GM23338 (cell line): ENCODE results near the gene STX16. TPM values are rescaled to one million over a fixed set of nuclear protein-coding genes. Genes with fewer than 3 reads are reported as not detected.

Source experiments
- ATAC-seq: fragments of 200-7000 bp; cut with Tn5 transposase; 3 replicates; pipeline ENCODE4 v1.9.1; 2020
- DNase-seq: peaks from one replicate; pipeline ENCODE4 v3.0.0-alpha.2; 2015; ENCODE audit warnings: low spot score
- H2AFZ ChIP-seq: fragments of 200-600 bp; sonication (generic); 2 replicates; pipeline ENCODE4 v1.8.0; 2016; ENCODE audit warnings: antibody characterized with exemption, mild to moderate bottlenecking, moderate library complexity
- H3F3A ChIP-seq: fragments of 200-600 bp; sonication (generic); replicated peaks from 2 replicates; pipeline ENCODE4 v1.8.0; 2017; ENCODE audit warnings: antibody characterized with exemption, mixed run types, low read depth
- H3K27ac ChIP-seq: fragments of 200-600 bp; sonication (generic); 2 replicates; pipeline ENCODE4 v1.6.1; 2016; ENCODE audit warnings: low read depth
- H3K27me3 ChIP-seq: fragments of 200-600 bp; sonication (generic); 2 replicates; pipeline ENCODE4 v1.8.0; 2016; ENCODE audit warnings: mild to moderate bottlenecking, mixed run types, moderate library complexity; ENCODE audit not compliant: insufficient read depth
- H3K36me3 ChIP-seq: fragments of 200-600 bp; sonication (generic); 2 replicates; pipeline ENCODE4 v1.8.0; 2016; ENCODE audit warnings: mild to moderate bottlenecking; ENCODE audit not compliant: insufficient read depth
- H3K4me1 ChIP-seq: fragments of 200-600 bp; sonication (generic); 2 replicates; pipeline ENCODE4 v1.8.0; 2016; ENCODE audit warnings: mild to moderate bottlenecking, moderate library complexity; ENCODE audit not compliant: insufficient read depth
- H3K4me2 ChIP-seq: fragments of 200-600 bp; sonication (generic); 2 replicates; pipeline ENCODE4 v1.7.1; 2017; ENCODE audit warnings: mixed run types
- H3K4me3 ChIP-seq: fragments of 200-600 bp; sonication (generic); 2 replicates; pipeline ENCODE4 v1.6.1; 2016; ENCODE audit warnings: mixed run types
- H3K79me2 ChIP-seq: fragments of 200-600 bp; sonication (generic); replicated peaks from 2 replicates; pipeline ENCODE4 v1.8.0; 2017; ENCODE audit warnings: mild to moderate bottlenecking; ENCODE audit not compliant: insufficient read depth
- H3K9me2 ChIP-seq: fragments of 200-600 bp; sonication (generic); 2 replicates; pipeline ENCODE4 v1.8.0; 2017; ENCODE audit not compliant: insufficient read depth
- H4K20me1 ChIP-seq: fragments of 200-600 bp; sonication (generic); replicated peaks from 2 replicates; pipeline ENCODE4 v1.8.0; 2017; ENCODE audit warnings: mild to moderate bottlenecking; ENCODE audit not compliant: insufficient read depth
- H3K27ac Mint-ChIP-seq: 2 replicates; pipeline ENCODE4 v1.8.0; 2020; ENCODE audit warnings: inconsistent platforms, mild to moderate bottlenecking, moderate library complexity, mixed read lengths
- H3K27me3 Mint-ChIP-seq: 3 replicates; pipeline ENCODE4 v1.8.0; 2022; ENCODE audit warnings: low read depth, mild to moderate bottlenecking, moderate library complexity, mixed read lengths, inconsistent platforms; ENCODE audit not compliant: insufficient read depth, poor library complexity
- H3K36me3 Mint-ChIP-seq: 3 replicates; pipeline ENCODE4 v1.8.0; 2021; ENCODE audit warnings: low read depth, mild to moderate bottlenecking, inconsistent platforms, moderate library complexity, mixed read lengths
- H3K4me1 Mint-ChIP-seq: 3 replicates; pipeline ENCODE4 v1.8.0; 2020; ENCODE audit warnings: mild to moderate bottlenecking, inconsistent platforms, mixed read lengths
- H3K4me3 Mint-ChIP-seq: 3 replicates; pipeline ENCODE4 v1.8.0; 2021; ENCODE audit warnings: moderate library complexity, mild to moderate bottlenecking, inconsistent platforms, mixed read lengths
- H3K9me3 Mint-ChIP-seq: 3 replicates; pipeline ENCODE4 v1.8.0; 2020; ENCODE audit warnings: moderate library complexity, mild to moderate bottlenecking, inconsistent platforms, mixed read lengths
- CREB1 ChIP-seq: fragments of 250-450 bp; sonication (Bioruptor Pico); IDR thresholded peaks from 2 replicates; pipeline ENCODE4 v1.5.0; 2020; ENCODE audit warnings: low read depth, mild to moderate bottlenecking, moderate library complexity
- CTCF ChIP-seq, 2 experiments: fragments of 200-600 bp in 1 of 2; sonication (generic) in 1 of 2; conservative IDR thresholded peaks; 2 replicates each; pipeline versions ENCODE4 v1.5.1 to v1.6.1; 2016 to 2017; ENCODE audit warnings: antibody characterized with exemption in 2 of 2, low read depth in 2 of 2, mild to moderate bottlenecking in 2 of 2, moderate library complexity in 1 of 2
- ETS1 ChIP-seq: IDR thresholded peaks from 2 replicates; pipeline ENCODE4 v1.6.1; 2016; ENCODE audit warnings: antibody characterized with exemption
- EZH2 ChIP-seq: fragments of 200-600 bp; sonication (generic); IDR thresholded peaks from one replicate; pipeline ENCODE4 v1.8.0; 2017; ENCODE audit warnings: antibody characterized with exemption, mild to moderate bottlenecking, low read depth; ENCODE audit not compliant: unreplicated experiment
- EZH2phosphoT487 ChIP-seq: fragments of 200-600 bp; sonication (generic); IDR thresholded peaks from one replicate; pipeline ENCODE4 v1.8.1; 2018; ENCODE audit warnings: antibody characterized with exemption; ENCODE audit not compliant: unreplicated experiment
- JUNB ChIP-seq: IDR thresholded peaks from one replicate; pipeline ENCODE4 v1.6.1; 2016; ENCODE audit warnings: antibody characterized with exemption; ENCODE audit not compliant: unreplicated experiment
- NANOG ChIP-seq: IDR thresholded peaks from 2 replicates; pipeline ENCODE4 v1.6.1; 2016; ENCODE audit warnings: antibody characterized with exemption, borderline replicate concordance
- POLR2AphosphoS5 ChIP-seq: IDR thresholded peaks from 2 replicates; pipeline ENCODE4 v1.6.1; 2016; ENCODE audit warnings: antibody characterized with exemption, low read depth
- REST ChIP-seq: IDR thresholded peaks from one replicate; pipeline ENCODE4 v1.6.1; 2018; ENCODE audit warnings: antibody characterized with exemption; ENCODE audit not compliant: unreplicated experiment
- STAT1 ChIP-seq: IDR thresholded peaks from one replicate; pipeline ENCODE4 v1.6.1; 2016; ENCODE audit warnings: antibody characterized with exemption; ENCODE audit not compliant: unreplicated experiment
- ZNF114 ChIP-seq: fragments of 250-450 bp; sonication (Bioruptor Pico); IDR thresholded peaks from 2 replicates; pipeline ENCODE4 v1.5.0; 2020; ENCODE audit warnings: mild to moderate bottlenecking, moderate library complexity
- ZNF331 ChIP-seq: fragments of 250-450 bp; sonication (Bioruptor Pico); IDR thresholded peaks from 2 replicates; pipeline ENCODE4 v1.5.0; 2020; ENCODE audit warnings: low read depth, mild to moderate bottlenecking, moderate library complexity
- ZNF462 ChIP-seq: fragments of 250-450 bp; sonication (Bioruptor Pico); IDR thresholded peaks from 2 replicates; pipeline ENCODE4 v1.5.0; 2020; ENCODE audit warnings: mild to moderate bottlenecking, moderate library complexity
- polyA plus RNA-seq: library from polyadenylated mRNA; unstranded; fragments of >200 nt; fragmentation: Nextera tagmentation; extraction: Ambion mirVana; gene quantifications from 2 replicates; pipeline ENCODE4 v1.2.1, GENCODE V29; 2016
- total RNA-seq: library from RNA; depleted of rRNA; stranded (reverse); fragments of >200 nt; shearing (Covaris generic); gene quantifications from 2 replicates; pipeline ENCODE4 v1.2.3, GENCODE V29; 2014

Gene STX16
- total and polyA plus RNA-seq, 2 experiments from 2014 or later: 31.2 to 70.5 TPM

- Histone ChIP-seq H4K20me1 (no peaks in the 10 kb centered on the region), H3K27ac (no peak overlapping the region), H3K9me2 (no peaks in the 10 kb centered on the region), H3K27me3 (no peaks in the 10 kb centered on the region), H3F3A (no peaks in the 10 kb centered on the region), H3K36me3 (no peaks in the 10 kb centered on the region), H3K79me2 (no peaks in the 10 kb centered on the region), H3K4me2 (no peak overlapping the region), H3K4me3 (no peak overlapping the region), H3K4me1 (no peaks in the 10 kb centered on the region), H2AFZ (no peak overlapping the region)
- DNase-seq (no peak), ATAC-seq (no peak)
- Mint-ChIP-seq H3K4me1 (peaks cover 5% of the 10 kb centered on the region; the same call in 2 of the 3 replicates), H3K27ac (no peak overlapping the region), H3K27me3 (peaks cover 15% of the 10 kb centered on the region), H3K4me3 (no peak overlapping the region), H3K9me3 (no peaks in the 10 kb centered on the region; the same call in 2 of the 3 replicates), H3K36me3 (no peaks in the 10 kb centered on the region; the same call in 2 of the 3 replicates)
- TF ChIP-seq JUNB (no peak), ZNF331 (CRISPR knock-in tag) (no peak), ZNF462 (CRISPR knock-in tag) (no peak), REST (no peak), NANOG (no peak), EZH2phosphoT487 (no peak), ZNF114 (CRISPR knock-in tag) (no peak), EZH2 (no peak), STAT1 (no peak), ETS1 (no peak), CREB1 (CRISPR knock-in tag) (no peak), CTCF (conservative IDR thresholded peaks at IDR 0.05; ENCODE audit: low read depth in 2 of 2) (no peak), POLR2AphosphoS5 (no peak)
Measured at GRCh38 chr20:58634059-58634458, 17.0 kb upstream of the STX16 start.
